Measurements from ENCODE around the gene ATP11B.
A peak's percentile ranks its signal among the peaks of the same experiment; 100 is the strongest.

The ATP11B gene

GRCh38 chr3:182917134-182917533 lies 123.8 kb downstream of the ATP11B start:
- no peak for TF ChIP-seq ZBTB7A (IDR thresholded peaks at IDR 0.05; ENCODE audit: low read depth)

GRCh38 chr3:182919866-182920357 lies 126.6 kb downstream of the ATP11B start:
- TF ChIP-seq TCF12 (IDR thresholded peaks at IDR 0.05; ENCODE audit: low read depth) (no peak), EP300 (IDR thresholded peaks at IDR 0.05; ENCODE audit: borderline replicate concordance) (no peak), CREB1 (IDR thresholded peaks at IDR 0.05; ENCODE audit: low read depth) (no peak), YY1 (IDR thresholded peaks at IDR 0.05; ENCODE audit: low read depth) (no peak), CEBPB (IDR thresholded peaks at IDR 0.05) (no peak), TAF1 (IDR thresholded peaks at IDR 0.05; ENCODE audit: low read depth) (no peak), MAX (IDR thresholded peaks at IDR 0.05) (no peak), NFIC (IDR thresholded peaks at IDR 0.05) (no peak), FOXM1 (IDR thresholded peaks at IDR 0.05; ENCODE audit: borderline replicate concordance, low read depth) (no peak), RAD21 (IDR thresholded peaks at IDR 0.05; ENCODE audit: low read depth) (no peak), USF1 (IDR thresholded peaks at IDR 0.05) (no peak), REST (IDR thresholded peaks at IDR 0.05; ENCODE audit: low read depth) (no peak), EGR1 (IDR thresholded peaks at IDR 0.05) (no peak), TEAD4 (IDR thresholded peaks at IDR 0.05) (no peak), ZBTB7A (IDR thresholded peaks at IDR 0.05; ENCODE audit: low read depth) (no peak)

GRCh38 chr3:182920515-182921084 lies 127.3 kb downstream of the ATP11B start:
- TF ChIP-seq EP300 (IDR thresholded peaks at IDR 0.05; ENCODE audit: borderline replicate concordance) (no peak), EGR1 (IDR thresholded peaks at IDR 0.05) (no peak), TAF1 (IDR thresholded peaks at IDR 0.05; ENCODE audit: low read depth) (no peak), TCF12 (IDR thresholded peaks at IDR 0.05; ENCODE audit: low read depth) (no peak), RAD21 (IDR thresholded peaks at IDR 0.05; ENCODE audit: low read depth) (no peak), MAX (IDR thresholded peaks at IDR 0.05) (no peak), ZBTB7A (IDR thresholded peaks at IDR 0.05; ENCODE audit: low read depth) (no peak), FOXM1 (IDR thresholded peaks at IDR 0.05; ENCODE audit: borderline replicate concordance, low read depth) (no peak), CEBPB (IDR thresholded peaks at IDR 0.05) (no peak), CREB1 (IDR thresholded peaks at IDR 0.05; ENCODE audit: low read depth) (no peak), NFIC (IDR thresholded peaks at IDR 0.05) (no peak), REST (IDR thresholded peaks at IDR 0.05; ENCODE audit: low read depth) (no peak), YY1 (IDR thresholded peaks at IDR 0.05; ENCODE audit: low read depth) (no peak), TEAD4 (IDR thresholded peaks at IDR 0.05) (no peak), USF1 (IDR thresholded peaks at IDR 0.05) (no peak)

GRCh38 chr3:182921665-182922355 lies 128.5 kb downstream of the ATP11B start:
- 0 out of 2 replicates have a peak, but pooled peaks have one; percentile 54 for TF ChIP-seq CEBPB (IDR thresholded peaks at IDR 0.05)
- no peak for TF ChIP-seq YY1 (IDR thresholded peaks at IDR 0.05; ENCODE audit: low read depth)

- TF ChIP-seq CEBPB (IDR thresholded peaks at IDR 0.05) = no peak
- TF ChIP-seq REST (IDR thresholded peaks at IDR 0.05; ENCODE audit: low read depth) = no peak
- TF ChIP-seq TCF12 (IDR thresholded peaks at IDR 0.05; ENCODE audit: low read depth) = no peak
- no peak for TF ChIP-seq ZBTB7A (IDR thresholded peaks at IDR 0.05; ENCODE audit: low read depth)
- no peak for TF ChIP-seq TEAD4 (IDR thresholded peaks at IDR 0.05)
- TF ChIP-seq USF1 (IDR thresholded peaks at IDR 0.05) = no peak
- TF ChIP-seq RAD21 (IDR thresholded peaks at IDR 0.05; ENCODE audit: low read depth) = no peak
- TF ChIP-seq EGR1 (IDR thresholded peaks at IDR 0.05) = no peak
- no peak for TF ChIP-seq TAF1 (IDR thresholded peaks at IDR 0.05; ENCODE audit: low read depth)
- TF ChIP-seq NFIC (IDR thresholded peaks at IDR 0.05) = no peak
- no peak for TF ChIP-seq FOXM1 (IDR thresholded peaks at IDR 0.05; ENCODE audit: borderline replicate concordance, low read depth)
- no peak for TF ChIP-seq MAX (IDR thresholded peaks at IDR 0.05)
Observed at GRCh38 chr3:182925330-182925943, 132.1 kb downstream of the ATP11B start.
